K562 (cell line): ENCODE results near the gene ARHGEF9. TPM values are rescaled to one million over a fixed set of nuclear protein-coding genes. Genes with fewer than 3 reads are reported as not detected.
A peak's percentile ranks its signal among the peaks of the same experiment; 100 is the strongest.

Experiments
- ELF2 ChIP-seq: fragments of 250-450 bp; sonication (Bioruptor Pico); IDR thresholded peaks from 2 replicates; pipeline ENCODE4 v1.5.0; 2021; ENCODE audit warnings: mild to moderate bottlenecking
- HOMEZ ChIP-seq: fragments of 250-450 bp; sonication (Bioruptor Pico); IDR thresholded peaks from 2 replicates; pipeline ENCODE4 v1.4.0; 2020; ENCODE audit warnings: mild to moderate bottlenecking, moderate library complexity
- MAFF ChIP-seq: IDR thresholded peaks from 2 replicates; pipeline ENCODE4 v1.6.1; 2012; ENCODE audit warnings: low read length, improper control_type of control experiment
- MCM3 ChIP-seq: fragments of 450-650 bp; IDR thresholded peaks from 2 replicates; pipeline ENCODE4 v1.6.1; 2016
- MITF ChIP-seq: IDR thresholded peaks from 2 replicates; pipeline ENCODE4 v1.6.1; 2014; ENCODE audit warnings: antibody characterized with exemption
- SAFB2 ChIP-seq: fragments of 200-400 bp; formaldehyde crosslinking; IDR thresholded peaks from 2 replicates; pipeline ENCODE4 v1.6.1; 2018; ENCODE audit warnings: borderline replicate concordance, low read length, low read depth, moderate library complexity; ENCODE audit not compliant: severe bottlenecking
- SAP30 ChIP-seq: fragments of 200-600 bp; sonication (generic); IDR thresholded peaks from 2 replicates; pipeline ENCODE4 v1.6.1; 2012; ENCODE audit warnings: borderline replicate concordance, low read depth, mild to moderate bottlenecking, moderate library complexity, low read length, control low read depth, inconsistent platforms; ENCODE audit not compliant: insufficient read depth, poor library complexity, severe bottlenecking
- TAF15 ChIP-seq: fragments of 200-400 bp; formaldehyde crosslinking; IDR thresholded peaks from 2 replicates; pipeline ENCODE4 v1.6.1; 2017; ENCODE audit warnings: mild to moderate bottlenecking, low read depth, low read length, moderate library complexity
- TCFL5 ChIP-seq: fragments of 250-450 bp; sonication (Bioruptor Pico); conservative IDR thresholded peaks from 2 replicates; pipeline ENCODE4 v1.6.1; 2021; ENCODE audit warnings: mild to moderate bottlenecking, moderate library complexity, matching md5 sums
- TEAD4 ChIP-seq, 2 experiments: sonication (generic) in 1 of 2; formaldehyde crosslinking in 1 of 2; IDR thresholded peaks; 2 replicates each; pipeline versions ENCODE4 v1.6.1 to v1.8.0; 2012 to 2022; ENCODE audit warnings: borderline replicate concordance in 1 of 2, inconsistent platforms in 1 of 2, low read length in 1 of 2, mild to moderate bottlenecking in 1 of 2, missing genetic modification reagents in 1 of 2
- TFAM ChIP-seq: fragments of 250-450 bp; sonication (Bioruptor Pico); conservative IDR thresholded peaks from 2 replicates; pipeline ENCODE4 v1.5.0; 2021; ENCODE audit warnings: mild to moderate bottlenecking, moderate library complexity
- ZNF121 ChIP-seq: sonication (generic); formaldehyde crosslinking; conservative IDR thresholded peaks from 2 replicates; pipeline ENCODE4 v1.8.0; 2022; ENCODE audit warnings: missing genetic modification reagents
- ZNF165 ChIP-seq: fragments of 250-450 bp; sonication (Bioruptor Pico); IDR thresholded peaks from 2 replicates; pipeline ENCODE4 v1.4.0; 2020; ENCODE audit warnings: borderline replicate concordance
- ZNF212 ChIP-seq: fragments of 450-650 bp; formaldehyde crosslinking; IDR thresholded peaks from 2 replicates; pipeline ENCODE4 v1.4.0; 2020; ENCODE audit warnings: mild to moderate bottlenecking
- ZNF318 ChIP-seq, 2 experiments: fragments of 450-650 bp; IDR thresholded peaks; 2 replicates each; pipeline ENCODE4 v1.6.1; 2016; ENCODE audit warnings: mild to moderate bottlenecking in 2 of 2, borderline replicate concordance in 1 of 2, low read depth in 1 of 2, moderate library complexity in 1 of 2
- ZSCAN32 ChIP-seq: fragments of 450-650 bp; formaldehyde crosslinking; IDR thresholded peaks from 2 replicates; pipeline ENCODE4 v1.4.0; 2020; ENCODE audit warnings: mild to moderate bottlenecking, moderate library complexity
- polyA plus RNA-seq, 8 experiments: library from polyadenylated mRNA; depleted of rRNA in 4 of 8; stranded (reverse) in 5 of 8; unstranded in 3 of 8; fragments of >200 nt; fragmentation: Nextera tagmentation in 2 of 8; fragmentation: Illumina TruSeq in 1 of 8; extraction: Ambion mirVana in 2 of 8; extraction: Trizol in 1 of 8; gene quantifications; 2 replicates each; pipeline versions ENCODE4 v1.2.1 to v1.2.3, GENCODE V29; 2011 to 2014; ENCODE audit warnings: inconsistent platforms in 1 of 8, missing spikeins in 1 of 8
- total RNA-seq, 7 experiments: library from RNA; depleted of rRNA in 6 of 7; stranded (reverse); fragments of >200 nt in 6 of 7; fragmentation: Illumina TruSeq in 2 of 7; extraction: Trizol in 2 of 7; gene quantifications; 2 replicates each; pipeline versions ENCODE4 v1.2.1 to v1.2.3, GENCODE V29; 2011 to 2021; ENCODE audit warnings: low replicate concordance in 1 of 7

The ARHGEF9 gene
- total and polyA plus RNA-seq, 9 of the 15 experiments (the other 6 are each of a cell fraction or from before 2014, with no cell fraction given) = 0.09 to 0.24 (median 0.15) TPM; not detected in 2

GRCh38 chrX:63784902-63785707 is at the start of gene ARHGEF9 (continued):
- TF ChIP-seq ZNF318 (IDR thresholded peaks at IDR 0.05; ENCODE audit: borderline replicate concordance in 1 of 2, low read depth in 1 of 2) = no peak
- no peak for TF ChIP-seq ZNF165 (CRISPR knock-in tag)
- TF ChIP-seq MAFF = peak; percentile 65
- no peak for TF ChIP-seq TAF15
- TF ChIP-seq MITF = no peak
- TF ChIP-seq ELF2 (CRISPR knock-in tag) = no peak
- TF ChIP-seq ZSCAN32 = no peak
- no peak for TF ChIP-seq ZNF212 (CRISPR knock-in tag)
- TF ChIP-seq TEAD4 (IDR thresholded peaks at IDR 0.05; ENCODE audit: low read length) = no peak
- no peak for TF ChIP-seq TEAD4 (CRISPR knock-in tag; IDR thresholded peaks at IDR 0.05; ENCODE audit: borderline replicate concordance)
- TF ChIP-seq MCM3 = no peak
- no peak for TF ChIP-seq HOMEZ
- no peak for TF ChIP-seq TFAM (CRISPR knock-in tag)
- TF ChIP-seq SAFB2 = no peak
- no peak for TF ChIP-seq TCFL5 (CRISPR knock-in tag)
- no peak for TF ChIP-seq SAP30
- TF ChIP-seq ZNF121 (CRISPR knock-in tag) = no peak
